B cell (primary cell): ENCODE results near the gene PLEKHG2.

ENCODE experiments used
- EZH2 ChIP-seq: IDR thresholded peaks from 2 replicates; pipeline ENCODE4 v1.6.1; 2012; ENCODE audit warnings: borderline replicate concordance, low read depth, mild to moderate bottlenecking, moderate library complexity, low read length; ENCODE audit not compliant: insufficient read depth, poor library complexity, severe bottlenecking
- TF ChIP-seq, protein P1 (sequence below): fragments of 200-600 bp; IDR thresholded peaks from one replicate; pipeline ENCODE4 v1.8.0; 2022; ENCODE audit warnings: antibody characterized with exemption, mild to moderate bottlenecking

GRCh38 chr19:39422020-39422419 lies 9.6 kb downstream of the PLEKHG2 start:
- TF ChIP-seq, protein P1, sequence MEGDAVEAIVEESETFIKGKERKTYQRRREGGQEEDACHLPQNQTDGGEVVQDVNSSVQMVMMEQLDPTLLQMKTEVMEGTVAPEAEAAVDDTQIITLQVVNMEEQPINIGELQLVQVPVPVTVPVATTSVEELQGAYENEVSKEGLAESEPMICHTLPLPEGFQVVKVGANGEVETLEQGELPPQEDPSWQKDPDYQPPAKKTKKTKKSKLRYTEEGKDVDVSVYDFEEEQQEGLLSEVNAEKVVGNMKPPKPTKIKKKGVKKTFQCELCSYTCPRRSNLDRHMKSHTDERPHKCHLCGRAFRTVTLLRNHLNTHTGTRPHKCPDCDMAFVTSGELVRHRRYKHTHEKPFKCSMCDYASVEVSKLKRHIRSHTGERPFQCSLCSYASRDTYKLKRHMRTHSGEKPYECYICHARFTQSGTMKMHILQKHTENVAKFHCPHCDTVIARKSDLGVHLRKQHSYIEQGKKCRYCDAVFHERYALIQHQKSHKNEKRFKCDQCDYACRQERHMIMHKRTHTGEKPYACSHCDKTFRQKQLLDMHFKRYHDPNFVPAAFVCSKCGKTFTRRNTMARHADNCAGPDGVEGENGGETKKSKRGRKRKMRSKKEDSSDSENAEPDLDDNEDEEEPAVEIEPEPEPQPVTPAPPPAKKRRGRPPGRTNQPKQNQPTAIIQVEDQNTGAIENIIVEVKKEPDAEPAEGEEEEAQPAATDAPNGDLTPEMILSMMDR, result no peak
- TF ChIP-seq EZH2, result no peak
